Measurements from ENCODE around the gene BCL2L1.

Gene BCL2L1

DNA sequence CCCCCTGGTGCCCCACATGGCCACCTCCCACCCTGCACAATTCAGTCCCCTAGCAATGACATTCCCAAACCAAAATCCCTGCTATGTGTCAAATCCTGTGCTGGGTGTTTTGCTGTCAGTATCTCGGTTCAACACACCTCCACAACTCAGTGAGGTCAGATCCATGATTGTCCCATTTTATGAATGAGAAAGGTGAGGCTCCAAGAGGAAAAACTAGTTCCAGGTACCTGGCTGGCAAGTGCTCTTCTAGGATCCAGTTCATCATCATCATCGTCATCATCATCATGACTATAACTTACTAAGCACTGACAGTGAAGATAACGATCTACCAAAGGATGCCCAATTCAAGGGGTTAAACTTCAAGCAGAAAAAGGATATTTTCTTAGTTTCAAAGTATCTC is 102.4 kb downstream of the BCL2L1 start:
- no peaks in the 10 kb centered on the region for H3K36me3 ChIP-seq (ENCODE audit: control insufficient read depth, insufficient read depth, low read length)
- H3K27me3 ChIP-seq (replicated peaks; ENCODE audit: control insufficient read depth, insufficient read depth, low read length) = no peaks in the 10 kb centered on the region
- H3K4me3 ChIP-seq (replicated peaks; ENCODE audit: low read depth, low read length) = no peak overlapping the region
- DNase-seq (ENCODE audit: extremely low read depth, insufficient read length) = no peak
- TF ChIP-seq, protein P1, sequence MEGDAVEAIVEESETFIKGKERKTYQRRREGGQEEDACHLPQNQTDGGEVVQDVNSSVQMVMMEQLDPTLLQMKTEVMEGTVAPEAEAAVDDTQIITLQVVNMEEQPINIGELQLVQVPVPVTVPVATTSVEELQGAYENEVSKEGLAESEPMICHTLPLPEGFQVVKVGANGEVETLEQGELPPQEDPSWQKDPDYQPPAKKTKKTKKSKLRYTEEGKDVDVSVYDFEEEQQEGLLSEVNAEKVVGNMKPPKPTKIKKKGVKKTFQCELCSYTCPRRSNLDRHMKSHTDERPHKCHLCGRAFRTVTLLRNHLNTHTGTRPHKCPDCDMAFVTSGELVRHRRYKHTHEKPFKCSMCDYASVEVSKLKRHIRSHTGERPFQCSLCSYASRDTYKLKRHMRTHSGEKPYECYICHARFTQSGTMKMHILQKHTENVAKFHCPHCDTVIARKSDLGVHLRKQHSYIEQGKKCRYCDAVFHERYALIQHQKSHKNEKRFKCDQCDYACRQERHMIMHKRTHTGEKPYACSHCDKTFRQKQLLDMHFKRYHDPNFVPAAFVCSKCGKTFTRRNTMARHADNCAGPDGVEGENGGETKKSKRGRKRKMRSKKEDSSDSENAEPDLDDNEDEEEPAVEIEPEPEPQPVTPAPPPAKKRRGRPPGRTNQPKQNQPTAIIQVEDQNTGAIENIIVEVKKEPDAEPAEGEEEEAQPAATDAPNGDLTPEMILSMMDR (IDR thresholded peaks at IDR 0.05; ENCODE audit: insufficient read depth, low read length, poor library complexity, severe bottlenecking) = no peak

DNA sequence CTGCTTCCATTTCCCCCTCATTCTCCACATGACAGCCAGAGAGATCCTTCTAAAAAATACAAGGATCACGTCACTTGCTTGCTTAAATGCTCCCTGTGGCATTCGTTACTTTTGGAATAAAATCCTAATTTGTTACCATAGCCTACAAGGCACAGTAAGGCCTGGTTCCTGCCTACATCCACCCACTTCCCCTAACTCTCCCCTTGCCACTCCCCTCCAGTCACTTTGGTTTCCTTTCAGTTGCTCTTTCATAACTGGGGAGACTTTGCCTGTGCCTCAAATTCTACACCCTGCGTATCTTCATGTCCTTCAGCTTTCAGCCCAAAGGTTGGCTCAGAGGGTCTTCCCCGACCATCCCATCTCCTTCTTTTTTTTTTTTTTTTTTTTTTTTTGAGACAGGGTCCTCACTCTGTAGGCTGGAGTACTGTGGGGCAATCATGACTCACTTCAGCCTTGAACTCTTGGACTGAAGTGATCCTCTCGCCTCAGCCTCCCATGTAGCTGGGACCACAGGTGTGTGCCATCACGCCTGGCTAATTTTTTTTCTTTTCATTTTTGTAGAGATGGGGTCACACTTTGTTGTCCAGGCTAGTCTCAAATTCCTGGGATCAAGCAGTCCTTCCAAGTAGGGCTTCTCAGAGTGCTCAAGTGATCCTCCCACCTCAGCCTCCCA is 105.1 kb downstream of the BCL2L1 start:
- no peaks in the 10 kb centered on the region for H3K36me3 ChIP-seq (ENCODE audit: control insufficient read depth, insufficient read depth, low read length)
- no peak overlapping the region for H3K4me3 ChIP-seq (replicated peaks; ENCODE audit: low read depth, low read length)
- TF ChIP-seq, protein P1 (IDR thresholded peaks at IDR 0.05; ENCODE audit: insufficient read depth, low read length, poor library complexity, severe bottlenecking) = no peak
- no peak for DNase-seq (ENCODE audit: extremely low read depth, insufficient read length)
- no peaks in the 10 kb centered on the region for H3K27me3 ChIP-seq (replicated peaks; ENCODE audit: control insufficient read depth, insufficient read depth, low read length)

DNA sequence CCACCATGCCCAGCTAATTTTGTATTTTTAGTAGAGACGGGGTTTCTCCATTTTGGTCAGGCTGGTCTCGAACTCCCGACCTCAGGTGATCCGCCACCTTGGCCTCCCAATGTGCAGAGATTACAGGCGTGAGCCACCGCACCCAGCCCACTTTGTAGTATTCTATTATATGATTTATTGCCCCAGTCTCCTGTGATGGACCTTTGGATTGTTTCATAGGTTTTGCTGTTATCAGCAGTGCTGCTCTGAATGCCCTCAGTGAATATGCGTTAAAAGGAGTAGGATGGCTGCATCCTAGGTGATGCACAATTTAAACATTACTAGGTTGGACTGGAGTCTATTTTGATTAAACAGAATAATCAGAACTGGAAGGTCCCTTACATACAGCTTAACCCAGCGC is 107.3 kb downstream of the BCL2L1 start:
- TF ChIP-seq, protein P1 (IDR thresholded peaks at IDR 0.05; ENCODE audit: insufficient read depth, low read length, poor library complexity, severe bottlenecking) = no peak
- H3K27me3 ChIP-seq (replicated peaks; ENCODE audit: control insufficient read depth, insufficient read depth, low read length) = no peaks in the 10 kb centered on the region
- DNase-seq (ENCODE audit: extremely low read depth, insufficient read length) = no peak
- no peak overlapping the region for H3K4me3 ChIP-seq (replicated peaks; ENCODE audit: low read depth, low read length)
- no peaks in the 10 kb centered on the region for H3K36me3 ChIP-seq (ENCODE audit: control insufficient read depth, insufficient read depth, low read length)
